Right lobe of liver (tissue), 4 donors: Measurements from ENCODE around the gene ZPLD1.

ENCODE experiments used
- CTCF ChIP-seq, 4 donors: fragments of 200-600 bp in 3 of 4; fragments of 450-650 bp in 1 of 4; IDR thresholded peaks; one replicate each; pipeline versions ENCODE4 v1.5.1 to v1.8.0; 2016 to 2022; ENCODE audit warnings: antibody characterized with exemption in 4 of 4, mild to moderate bottlenecking in 2 of 4
- POLR2A ChIP-seq: fragments of 450-650 bp; IDR thresholded peaks from one replicate; pipeline ENCODE4 v1.6.1; 2017; ENCODE audit warnings: antibody characterized with exemption, mild to moderate bottlenecking
- donor health status: DM: no; HTN: no; CAD: no.
- donor health status: DM: no; HTN: no; CAD: no.
- donor health status: DM: no; HTN: yes; CAD: no.

GRCh38 chr3:102398176-102398575 is 36.6 kb upstream of the ZPLD1 start:
- TF ChIP-seq CTCF (IDR thresholded peaks at IDR 0.05) (no peak), POLR2A (no peak)
